Astrocyte (in vitro differentiated cells and primary cell): Measurements from ENCODE around the gene KCNG1. TPM values are rescaled to one million over a fixed set of nuclear protein-coding genes. Genes with fewer than 3 reads are reported as not detected.
A peak's percentile ranks its signal among the peaks of the same experiment; 100 is the strongest.

Experiments used
- DNase-seq: peaks from one replicate; pipeline ENCODE4 v3.0.0-alpha.2; 2010; ENCODE audit warnings: low read depth
- FAIRE-seq: peaks from 2 replicates; lab custom pipeline; 2011; peaks lifted over from hg19 to GRCh38; lab: Jason Lieb, UNC
- H2AFZ ChIP-seq: 2 replicates; pipeline ENCODE4 v1.6.0; 2012; ENCODE audit warnings: low read depth, low read length, inconsistent platforms
- H3K27ac ChIP-seq: 2 replicates; pipeline ENCODE4 v1.5.1; 2011; ENCODE audit warnings: low read depth, low read length, inconsistent platforms
- H3K27me3 ChIP-seq: 2 replicates; pipeline ENCODE4 v1.6.0; 2011; ENCODE audit warnings: low read length, inconsistent platforms; ENCODE audit not compliant: insufficient read depth
- H3K36me3 ChIP-seq: 2 replicates; pipeline ENCODE4 v1.5.1; 2011; ENCODE audit warnings: low read length, inconsistent platforms; ENCODE audit not compliant: insufficient read depth
- H3K4me1 ChIP-seq: 2 replicates; pipeline ENCODE4 v1.5.1; 2011; ENCODE audit warnings: low read length, inconsistent platforms; ENCODE audit not compliant: insufficient read depth
- H3K4me2 ChIP-seq: 2 replicates; pipeline ENCODE4 v1.6.0; 2012; ENCODE audit warnings: low read length, inconsistent platforms
- H3K4me3 ChIP-seq: 2 replicates; pipeline ENCODE4 v1.5.1; 2011; ENCODE audit warnings: low read depth, mild to moderate bottlenecking, low read length, inconsistent platforms; ENCODE audit not compliant: insufficient read depth
- H3K79me2 ChIP-seq: 2 replicates; pipeline ENCODE4 v1.6.0; 2012; ENCODE audit warnings: mild to moderate bottlenecking, low read length, inconsistent platforms; ENCODE audit not compliant: insufficient read depth
- H3K9ac ChIP-seq: 2 replicates; pipeline ENCODE4 v1.6.0; 2012; ENCODE audit warnings: mild to moderate bottlenecking, low read length, inconsistent platforms
- H3K9me3 ChIP-seq: 2 replicates; pipeline ENCODE4 v1.5.1; 2012; ENCODE audit warnings: low read depth, mild to moderate bottlenecking, low read length, inconsistent platforms; ENCODE audit not compliant: insufficient read depth
- H4K20me1 ChIP-seq: 2 replicates; pipeline ENCODE4 v1.6.0; 2012; ENCODE audit warnings: low read length, inconsistent platforms; ENCODE audit not compliant: insufficient read depth
- H3K27ac Mint-ChIP-seq: one replicate; pipeline ENCODE4 v1.8.0; 2021; ENCODE audit warnings: mild to moderate bottlenecking, mixed read lengths; ENCODE audit not compliant: unreplicated experiment
- H3K27me3 Mint-ChIP-seq: one replicate; pipeline ENCODE4 v1.8.0; 2021; ENCODE audit warnings: low read depth, mixed read lengths; ENCODE audit not compliant: unreplicated experiment
- H3K36me3 Mint-ChIP-seq: one replicate; pipeline ENCODE4 v1.8.0; 2021; ENCODE audit warnings: low read depth, mixed read lengths; ENCODE audit not compliant: unreplicated experiment
- H3K4me1 Mint-ChIP-seq: one replicate; pipeline ENCODE4 v1.8.0; 2021; ENCODE audit warnings: low read depth, mixed read lengths; ENCODE audit not compliant: unreplicated experiment
- H3K4me3 Mint-ChIP-seq: one replicate; pipeline ENCODE4 v1.8.0; 2021; ENCODE audit warnings: mild to moderate bottlenecking, moderate library complexity, mixed read lengths; ENCODE audit not compliant: unreplicated experiment
- H3K9me3 Mint-ChIP-seq: one replicate; pipeline ENCODE4 v1.8.0; 2021; ENCODE audit warnings: mild to moderate bottlenecking, mixed read lengths; ENCODE audit not compliant: unreplicated experiment
- EZH2 ChIP-seq: IDR thresholded peaks from 2 replicates; pipeline ENCODE4 v1.6.1; 2012; ENCODE audit warnings: mild to moderate bottlenecking, low read length, inconsistent platforms; ENCODE audit not compliant: insufficient read depth
- total RNA-seq: library from RNA; stranded (reverse); gene quantifications from 2 replicates; pipeline ENCODE4 v1.2.1, GENCODE V29; 2021
- TF ChIP-seq, protein P1 (sequence below): IDR thresholded peaks from 2 replicates; pipeline ENCODE4 v1.5.1; 2011; ENCODE audit warnings: low read depth, mild to moderate bottlenecking, inconsistent platforms, low read length, moderate library complexity; ENCODE audit not compliant: insufficient read depth

KCNG1 gene
- total RNA-seq, 1 donor from 2014 or later, result 45.9 TPM

DNA sequence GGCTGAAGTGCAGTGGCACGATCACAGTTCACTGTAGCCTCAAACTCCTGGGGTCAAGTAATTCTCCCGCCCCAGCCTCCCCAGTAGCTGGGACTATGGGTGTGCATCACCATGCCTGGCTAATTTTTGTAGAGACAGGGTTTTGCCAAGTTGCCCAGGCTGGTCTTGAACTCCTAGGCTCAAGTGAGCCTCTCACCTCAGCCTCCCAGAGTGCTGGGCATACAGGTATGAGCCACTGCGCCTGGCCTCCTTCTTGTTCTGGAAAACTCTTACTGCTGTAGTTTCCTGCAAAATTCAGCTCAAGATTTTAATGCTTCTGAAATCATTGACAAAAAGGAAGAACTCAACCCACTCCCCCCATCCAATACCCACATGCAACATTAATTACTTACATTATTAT is 21.9 kb upstream of the KCNG1 start:
- FAIRE-seq (no peak), DNase-seq (no peak)
- Mint-ChIP-seq H3K27ac (no peak overlapping the region), H3K27me3 (peaks cover 15% of the 10 kb centered on the region), H3K36me3 (no peaks in the 10 kb centered on the region), H3K4me3 (no peak overlapping the region), H3K4me1 (peaks cover 4% of the 10 kb centered on the region), H3K9me3 (peaks cover 5% of the 10 kb centered on the region)
- no peak overlapping the region for H3K4me2 ChIP-seq
- no peaks in the 10 kb centered on the region for H3K27me3 ChIP-seq
- H3K79me2 ChIP-seq, result no peaks in the 10 kb centered on the region
- H3K27ac ChIP-seq, result no peak overlapping the region
- H3K9ac ChIP-seq, result no peak overlapping the region
- H3K4me1 ChIP-seq, result no peaks in the 10 kb centered on the region
- no peaks in the 10 kb centered on the region for H4K20me1 ChIP-seq
- no peak overlapping the region for H2AFZ ChIP-seq
- no peaks in the 10 kb centered on the region for H3K36me3 ChIP-seq
- no peak overlapping the region for H3K4me3 ChIP-seq
- no peaks in the 10 kb centered on the region for H3K9me3 ChIP-seq
- TF ChIP-seq EZH2, result no peak
- TF ChIP-seq, protein P1, sequence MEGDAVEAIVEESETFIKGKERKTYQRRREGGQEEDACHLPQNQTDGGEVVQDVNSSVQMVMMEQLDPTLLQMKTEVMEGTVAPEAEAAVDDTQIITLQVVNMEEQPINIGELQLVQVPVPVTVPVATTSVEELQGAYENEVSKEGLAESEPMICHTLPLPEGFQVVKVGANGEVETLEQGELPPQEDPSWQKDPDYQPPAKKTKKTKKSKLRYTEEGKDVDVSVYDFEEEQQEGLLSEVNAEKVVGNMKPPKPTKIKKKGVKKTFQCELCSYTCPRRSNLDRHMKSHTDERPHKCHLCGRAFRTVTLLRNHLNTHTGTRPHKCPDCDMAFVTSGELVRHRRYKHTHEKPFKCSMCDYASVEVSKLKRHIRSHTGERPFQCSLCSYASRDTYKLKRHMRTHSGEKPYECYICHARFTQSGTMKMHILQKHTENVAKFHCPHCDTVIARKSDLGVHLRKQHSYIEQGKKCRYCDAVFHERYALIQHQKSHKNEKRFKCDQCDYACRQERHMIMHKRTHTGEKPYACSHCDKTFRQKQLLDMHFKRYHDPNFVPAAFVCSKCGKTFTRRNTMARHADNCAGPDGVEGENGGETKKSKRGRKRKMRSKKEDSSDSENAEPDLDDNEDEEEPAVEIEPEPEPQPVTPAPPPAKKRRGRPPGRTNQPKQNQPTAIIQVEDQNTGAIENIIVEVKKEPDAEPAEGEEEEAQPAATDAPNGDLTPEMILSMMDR, result no peak

DNA sequence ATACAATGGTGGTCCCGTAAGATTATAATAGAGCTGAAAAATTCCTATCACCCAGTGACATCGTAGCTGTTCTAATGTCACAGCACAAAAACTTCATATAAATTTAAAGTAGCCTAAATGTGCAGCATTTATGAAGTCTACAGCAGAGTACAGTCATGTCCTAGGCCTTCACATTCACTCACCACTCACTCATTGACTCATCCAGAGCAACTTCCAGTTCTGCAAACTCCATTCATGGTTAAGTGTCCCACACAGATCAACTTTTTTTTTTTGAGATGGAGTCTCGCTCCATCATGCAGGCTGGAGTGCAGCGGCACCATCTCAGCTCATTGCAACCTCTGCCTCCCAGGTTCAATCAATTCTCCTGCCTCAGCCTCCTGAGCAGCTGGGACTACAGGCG is 20.9 kb upstream of the KCNG1 start:
- no peak overlapping the region for H3K27ac ChIP-seq
- peak; percentile 68 for DNase-seq
- no peaks in the 10 kb centered on the region for H4K20me1 ChIP-seq
- no peaks in the 10 kb centered on the region for H3K79me2 ChIP-seq
- Mint-ChIP-seq H3K4me1 (peaks cover 4% of the 10 kb centered on the region), H3K36me3 (no peaks in the 10 kb centered on the region), H3K9me3 (peaks cover 5% of the 10 kb centered on the region), H3K4me3 (no peak overlapping the region), H3K27me3 (peaks cover 9% of the 10 kb centered on the region), H3K27ac (no peak overlapping the region)
- H3K4me3 ChIP-seq, result no peak overlapping the region
- peak; percentile 49 for FAIRE-seq
- H3K4me1 ChIP-seq, result no peaks in the 10 kb centered on the region
- H2AFZ ChIP-seq, result no peak overlapping the region
- no peaks in the 10 kb centered on the region for H3K36me3 ChIP-seq
- no peak for TF ChIP-seq EZH2
- TF ChIP-seq, protein P1, result no peak
- H3K27me3 ChIP-seq, result no peaks in the 10 kb centered on the region
- no peak overlapping the region for H3K9ac ChIP-seq
- H3K4me2 ChIP-seq, result no peak overlapping the region
- H3K9me3 ChIP-seq, result no peaks in the 10 kb centered on the region

DNA sequence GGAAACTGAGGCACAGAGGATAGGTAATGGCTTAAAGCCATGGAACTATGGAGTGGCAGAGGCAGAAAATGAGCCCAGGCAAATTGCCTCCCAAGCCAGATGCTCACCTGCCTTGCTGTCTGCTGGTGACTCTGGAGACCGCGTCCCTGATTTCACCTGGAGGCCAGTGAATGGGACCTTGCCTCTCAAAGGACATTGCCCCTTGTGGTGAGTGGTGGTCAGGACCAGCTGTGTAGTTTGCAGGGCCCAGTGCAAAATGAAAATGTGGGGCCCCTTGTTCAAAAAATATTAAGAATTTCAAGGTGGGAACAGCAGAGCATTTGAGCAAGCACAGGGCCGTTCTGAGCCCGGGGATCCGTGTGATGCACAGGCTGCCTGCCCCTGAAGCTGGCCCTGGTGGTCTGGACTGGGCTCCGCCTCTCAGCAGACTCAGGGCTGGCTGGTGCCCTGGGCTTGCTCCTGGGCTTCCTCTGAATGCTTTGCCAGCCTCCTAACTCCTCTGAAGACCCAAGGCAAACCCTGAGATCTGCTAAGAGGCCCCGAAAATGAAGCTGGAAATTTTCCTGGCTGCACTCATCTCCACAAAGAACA is 19.8 kb upstream of the KCNG1 start:
- peaks cover 4% of the 10 kb centered on the region for H3K4me1 Mint-ChIP-seq
- no peak for FAIRE-seq
- H3K9me3 Mint-ChIP-seq, result peaks cover 5% of the 10 kb centered on the region
- H3K4me2 ChIP-seq, result no peak overlapping the region
- peaks cover 5% of the 10 kb centered on the region for H3K27me3 Mint-ChIP-seq
- H3K9ac ChIP-seq, result no peak overlapping the region
- H4K20me1 ChIP-seq, result no peaks in the 10 kb centered on the region
- no peaks in the 10 kb centered on the region for H3K36me3 Mint-ChIP-seq
- no peaks in the 10 kb centered on the region for H3K36me3 ChIP-seq
- no peaks in the 10 kb centered on the region for H3K79me2 ChIP-seq
- no peak overlapping the region for H2AFZ ChIP-seq
- no peaks in the 10 kb centered on the region for H3K4me1 ChIP-seq
- no peak overlapping the region for H3K27ac Mint-ChIP-seq
- H3K27me3 ChIP-seq, result no peaks in the 10 kb centered on the region
- no peak overlapping the region for H3K27ac ChIP-seq
- no peak overlapping the region for H3K4me3 ChIP-seq
- H3K9me3 ChIP-seq, result no peaks in the 10 kb centered on the region
- no peak overlapping the region for H3K4me3 Mint-ChIP-seq
- TF ChIP-seq EZH2, result no peak
- TF ChIP-seq, protein P1, result no peak
- no peak for DNase-seq
